ENCODE measurements around the gene TOP1. TPM values are rescaled to one million over a fixed set of nuclear protein-coding genes. Genes with fewer than 3 reads are reported as not detected.

TOP1 gene
- total RNA-seq, 2 experiments from 2014 or later, result 37.6 to 41.7 TPM

DNA sequence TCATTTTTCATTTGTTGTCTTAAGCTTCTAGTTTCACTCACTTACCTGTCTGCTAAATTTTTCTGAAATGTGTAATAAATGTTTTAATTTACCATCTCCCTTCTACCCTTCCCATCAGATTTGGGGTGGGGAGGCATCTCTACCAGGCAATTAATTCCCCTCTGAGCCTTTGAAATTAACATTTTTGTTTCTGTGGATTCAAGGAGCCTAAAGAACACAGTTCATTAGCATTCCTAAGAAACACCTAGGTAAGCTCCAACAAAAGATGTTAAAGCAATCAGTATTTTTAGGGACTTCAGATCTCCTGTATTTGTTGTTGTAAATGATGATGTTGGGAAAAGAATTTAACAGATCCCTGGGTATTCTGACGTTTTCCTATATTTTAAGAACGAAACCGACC, 6.6 kb downstream of the TOP1 start:
- TF ChIP-seq, protein P1, sequence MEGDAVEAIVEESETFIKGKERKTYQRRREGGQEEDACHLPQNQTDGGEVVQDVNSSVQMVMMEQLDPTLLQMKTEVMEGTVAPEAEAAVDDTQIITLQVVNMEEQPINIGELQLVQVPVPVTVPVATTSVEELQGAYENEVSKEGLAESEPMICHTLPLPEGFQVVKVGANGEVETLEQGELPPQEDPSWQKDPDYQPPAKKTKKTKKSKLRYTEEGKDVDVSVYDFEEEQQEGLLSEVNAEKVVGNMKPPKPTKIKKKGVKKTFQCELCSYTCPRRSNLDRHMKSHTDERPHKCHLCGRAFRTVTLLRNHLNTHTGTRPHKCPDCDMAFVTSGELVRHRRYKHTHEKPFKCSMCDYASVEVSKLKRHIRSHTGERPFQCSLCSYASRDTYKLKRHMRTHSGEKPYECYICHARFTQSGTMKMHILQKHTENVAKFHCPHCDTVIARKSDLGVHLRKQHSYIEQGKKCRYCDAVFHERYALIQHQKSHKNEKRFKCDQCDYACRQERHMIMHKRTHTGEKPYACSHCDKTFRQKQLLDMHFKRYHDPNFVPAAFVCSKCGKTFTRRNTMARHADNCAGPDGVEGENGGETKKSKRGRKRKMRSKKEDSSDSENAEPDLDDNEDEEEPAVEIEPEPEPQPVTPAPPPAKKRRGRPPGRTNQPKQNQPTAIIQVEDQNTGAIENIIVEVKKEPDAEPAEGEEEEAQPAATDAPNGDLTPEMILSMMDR (IDR thresholded peaks at IDR 0.05), result no peak
- H3K4me1 ChIP-seq (ENCODE audit: insufficient read depth, low read length), result peaks cover 39% of the 10 kb centered on the region
- H3K9me3 ChIP-seq (ENCODE audit: control insufficient read depth in 1 of 2, insufficient read depth in 1 of 2, low read length in 2 of 2), result no peaks in the 10 kb centered on the region
- Mint-ChIP-seq H3K4me3 (peak overlapping the region; percentile 56), H3K27me3 (no peaks in the 10 kb centered on the region), H3K9me3 (no peaks in the 10 kb centered on the region), H3K27ac (no peak overlapping the region), H3K36me3 (ENCODE audit: low read depth) (peaks cover 63% of the 10 kb centered on the region), H3K4me1 (ENCODE audit: low read depth) (peaks cover 94% of the 10 kb centered on the region)
- DNase-seq (no peak), ATAC-seq (ENCODE audit: poor library complexity) (no peak)
- no peaks in the 10 kb centered on the region for H3K27me3 ChIP-seq (ENCODE audit: control insufficient read depth in 1 of 2, insufficient read depth in 2 of 2, low read length in 2 of 2)
- intact Hi-C loops (cut with DNase I, micrococcal nuclease), result no loop called here
- H3K27ac ChIP-seq (ENCODE audit: low read depth in 1 of 2, low read length in 2 of 2), result no peak overlapping the region
- POLR2A ChIA-PET, result interaction anchor here (1.1 to 1.5 kb wide), 4 partner anchors 9 to 106 kb away, joined by 3 to 4 read pairs (median 3); no protein-coding TSS in a partner anchor
- H3K4me3 ChIP-seq (ENCODE audit: low read length), result no peak overlapping the region
- CTCF ChIA-PET, result no interaction called here
- peaks cover 9% of the 10 kb centered on the region for H3K36me3 ChIP-seq (ENCODE audit: insufficient read depth, low read length)

DNA sequence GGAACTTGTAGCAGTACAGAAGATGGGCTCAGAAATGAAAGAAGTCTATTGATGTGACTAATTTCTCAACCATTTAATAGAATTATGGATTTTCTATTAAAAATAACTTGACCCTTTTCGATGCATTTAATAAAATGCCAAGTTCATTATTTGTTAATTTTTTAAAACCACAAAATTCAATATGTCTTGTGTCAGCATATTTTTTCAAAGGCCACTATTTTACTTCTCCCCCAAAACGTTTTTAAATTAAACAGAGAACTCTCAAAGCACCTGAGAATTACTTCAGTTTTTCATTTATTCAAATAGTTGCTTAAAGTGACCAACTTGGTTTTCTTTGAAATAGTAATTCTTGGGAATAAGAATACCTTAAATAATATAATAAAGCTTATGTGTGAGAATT, 8.6 kb downstream of the TOP1 start:
- Histone ChIP-seq H3K9me3 (ENCODE audit: control insufficient read depth in 1 of 2, insufficient read depth in 1 of 2, low read length in 2 of 2) (no peaks in the 10 kb centered on the region), H3K4me1 (ENCODE audit: insufficient read depth, low read length) (peaks cover 41% of the 10 kb centered on the region), H3K36me3 (ENCODE audit: insufficient read depth, low read length) (peaks cover 9% of the 10 kb centered on the region), H3K27me3 (ENCODE audit: control insufficient read depth in 1 of 2, insufficient read depth in 2 of 2, low read length in 2 of 2) (no peaks in the 10 kb centered on the region), H3K27ac (ENCODE audit: low read depth in 1 of 2, low read length in 2 of 2) (no peak overlapping the region), H3K4me3 (ENCODE audit: low read length) (no peak overlapping the region)
- TF ChIP-seq, protein P1 (IDR thresholded peaks at IDR 0.05), result no peak
- Mint-ChIP-seq H3K4me1 (ENCODE audit: low read depth) (peaks cover 93% of the 10 kb centered on the region), H3K9me3 (no peaks in the 10 kb centered on the region), H3K36me3 (ENCODE audit: low read depth) (peaks cover 44% of the 10 kb centered on the region), H3K27ac (no peak overlapping the region), H3K4me3 (no peak overlapping the region), H3K27me3 (no peaks in the 10 kb centered on the region)
- CTCF ChIA-PET, result interaction anchor here (1.0 to 1.2 kb wide), 2 partner anchors 21 to 46 kb away, joined by 3 read pairs; no protein-coding TSS in a partner anchor
- DNase-seq, result no peak
- no peak for ATAC-seq (ENCODE audit: poor library complexity)
- POLR2A ChIA-PET, result no interaction called here
- intact Hi-C loops (cut with DNase I, micrococcal nuclease), result no loop called here

DNA sequence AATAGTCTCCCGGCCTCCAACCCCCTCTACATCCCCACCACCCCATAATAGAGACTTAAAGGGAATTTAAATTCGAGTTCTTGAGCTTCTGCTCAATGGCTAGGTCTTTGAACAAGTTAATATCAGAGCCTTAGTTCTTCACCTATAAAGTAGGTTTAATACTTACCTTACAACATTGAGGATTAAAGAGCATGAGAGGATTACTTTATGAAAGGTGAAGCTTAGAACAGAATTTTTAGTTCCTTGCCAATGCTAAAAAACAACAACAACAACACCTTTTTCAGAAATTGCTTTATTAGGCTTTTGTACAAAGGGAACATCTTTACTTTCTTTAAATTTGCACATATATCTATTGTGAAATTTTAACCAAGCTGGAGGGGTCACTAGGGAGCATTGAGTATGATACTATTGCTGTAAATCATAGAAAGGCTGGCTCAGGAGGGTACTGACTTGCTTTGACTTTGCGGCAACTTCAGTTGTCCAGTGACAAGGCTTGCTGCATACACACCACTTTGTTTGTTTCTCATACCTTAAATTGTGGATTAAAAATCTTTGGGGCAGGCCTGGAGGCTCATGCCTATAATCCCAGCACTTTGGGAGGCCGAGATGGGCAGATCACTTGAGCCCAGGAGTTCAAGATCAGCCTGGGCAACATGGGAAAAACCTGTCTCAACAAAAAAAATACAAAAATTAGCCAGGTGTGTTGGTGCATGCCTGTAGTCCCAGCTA, 9.7 kb downstream of the TOP1 start:
- no peak for DNase-seq
- TF ChIP-seq, protein P1 (IDR thresholded peaks at IDR 0.05), result no peak
- Mint-ChIP-seq H3K4me3 (no peak overlapping the region), H3K27me3 (no peaks in the 10 kb centered on the region), H3K4me1 (ENCODE audit: low read depth) (peaks cover 93% of the 10 kb centered on the region), H3K36me3 (ENCODE audit: low read depth) (peaks cover 37% of the 10 kb centered on the region), H3K27ac (no peak overlapping the region), H3K9me3 (no peaks in the 10 kb centered on the region)
- peaks cover 33% of the 10 kb centered on the region for H3K4me1 ChIP-seq (ENCODE audit: insufficient read depth, low read length)
- CTCF ChIA-PET, result interaction anchor here (1.0 to 1.2 kb wide), 2 partner anchors 20 to 48 kb away, joined by 3 read pairs; no protein-coding TSS in a partner anchor
- POLR2A ChIA-PET, result interaction anchor here (0.9 to 1.9 kb wide), 4 partner anchors 8 to 11 kb away, joined by 3 to 9 read pairs (median 4); no protein-coding TSS in a partner anchor
- intact Hi-C loops (cut with DNase I, micrococcal nuclease), result no loop called here
- no peaks in the 10 kb centered on the region for H3K9me3 ChIP-seq (ENCODE audit: control insufficient read depth in 1 of 2, insufficient read depth in 1 of 2, low read length in 2 of 2)
- no peak for ATAC-seq (ENCODE audit: poor library complexity)
- no peaks in the 10 kb centered on the region for H3K27me3 ChIP-seq (ENCODE audit: control insufficient read depth in 1 of 2, insufficient read depth in 2 of 2, low read length in 2 of 2)
- H3K27ac ChIP-seq (ENCODE audit: low read depth in 1 of 2, low read length in 2 of 2), result no peak overlapping the region
- H3K36me3 ChIP-seq (ENCODE audit: insufficient read depth, low read length), result peaks cover 5% of the 10 kb centered on the region
- H3K4me3 ChIP-seq (ENCODE audit: low read length), result no peak overlapping the region
